CD4-positive, alpha-beta T cell (primary cell): ENCODE data around the gene KCNMB1. TPM values are rescaled to one million over a fixed set of nuclear protein-coding genes. Genes with fewer than 3 reads are reported as not detected.

Experiments used
- ATAC-seq: fragments of 200-7000 bp; cut with Tn5 transposase; one replicate; pipeline ENCODE4 v1.10.0; 2022; ENCODE audit warnings: mild to moderate bottlenecking; ENCODE audit not compliant: poor library complexity
- CTCF ChIA-PET: fragments of 350-600 bp; sonication (Branson Sonifier 250); formaldehyde crosslinking; loops from one replicate; lab custom pipeline; 2021; ENCODE audit warnings: antibody characterized with exemption, inconsistent platforms; lab: Charles Lee
- POLR2A ChIA-PET: fragments of 350-600 bp; sonication (Branson Sonifier 250); formaldehyde crosslinking; loops from one replicate; lab custom pipeline; 2021; ENCODE audit warnings: antibody characterized with exemption, inconsistent platforms; lab: Charles Lee
- DNase-seq, 14 experiments: peaks; one replicate each; pipeline ENCODE4 v3.0.0-alpha.2; 2013 to 2020; ENCODE audit warnings: mixed read lengths in 2 of 14
- H3K27ac ChIP-seq, 2 donors: one replicate each; pipeline versions ENCODE4 v1.5.1 to v1.7.0; 2013; ENCODE audit warnings: low read length in 2 of 2, low read depth in 1 of 2, mild to moderate bottlenecking in 1 of 2
- H3K27me3 ChIP-seq, 2 experiments: 1 replicate in 1 of 2; 2 replicates in 1 of 2; pipeline versions ENCODE4 v1.6.1 to v1.7.0; 2013; ENCODE audit warnings: low read length in 2 of 2, control low read depth in 1 of 2, mild to moderate bottlenecking in 1 of 2, moderate library complexity in 1 of 2; ENCODE audit not compliant: insufficient read depth in 2 of 2, control insufficient read depth in 1 of 2
- H3K36me3 ChIP-seq: one replicate; pipeline ENCODE4 v1.6.1; 2013; ENCODE audit warnings: low read length, control low read depth; ENCODE audit not compliant: insufficient read depth
- H3K4me1 ChIP-seq: one replicate; pipeline ENCODE4 v1.6.1; 2013; ENCODE audit warnings: low read length, control low read depth; ENCODE audit not compliant: insufficient read depth
- H3K4me3 ChIP-seq: one replicate; pipeline ENCODE4 v1.5.1; 2013; ENCODE audit warnings: mild to moderate bottlenecking, low read length, moderate library complexity
- H3K9me3 ChIP-seq, 2 experiments: 1 replicate in 1 of 2; 2 replicates in 1 of 2; pipeline versions ENCODE4 v1.6.1 to v1.7.0; 2013; ENCODE audit warnings: low read length in 2 of 2, mild to moderate bottlenecking in 2 of 2, control low read depth in 1 of 2, moderate library complexity in 1 of 2; ENCODE audit not compliant: control insufficient read depth in 1 of 2, insufficient read depth in 1 of 2
- H3K27ac Mint-ChIP-seq: one replicate; pipeline ENCODE4 v1.8.0; 2020; ENCODE audit warnings: mixed read lengths
- H3K27me3 Mint-ChIP-seq: one replicate; pipeline ENCODE4 v1.8.0; 2021; ENCODE audit warnings: mixed read lengths
- H3K36me3 Mint-ChIP-seq: one replicate; pipeline ENCODE4 v1.8.0; 2021; ENCODE audit warnings: low read depth, mixed read lengths
- H3K4me1 Mint-ChIP-seq: one replicate; pipeline ENCODE4 v1.8.0; 2021; ENCODE audit warnings: low read depth, mixed read lengths
- H3K4me3 Mint-ChIP-seq: one replicate; pipeline ENCODE4 v1.8.0; 2020; ENCODE audit warnings: mild to moderate bottlenecking, mixed read lengths
- H3K9me3 Mint-ChIP-seq: one replicate; pipeline ENCODE4 v1.8.0; 2020; ENCODE audit warnings: mixed read lengths
- intact Hi-C, 2 experiments: fragments of 100-400 bp; cut with DNase I in 1 of 2; cut with micrococcal nuclease in 1 of 2; formaldehyde crosslinking; loops; one replicate each; pipeline versions ENCODE4 v1.15.1 to v1.9.0; 2023 to 2025; cut with DNase I, micrococcal nuclease
- total RNA-seq, 174 experiments: library from RNA in 2 of 174; stranded (reverse) in 2 of 174; gene quantifications; one replicate each; pipeline ENCODE4 v1.2.3 and lab custom pipeline; 2021 to 2026
- TF ChIP-seq, protein P1 (sequence below): fragments of 200-600 bp; IDR thresholded peaks from one replicate; pipeline ENCODE4 v1.8.0; 2022; ENCODE audit warnings: antibody characterized with exemption, mild to moderate bottlenecking

Gene KCNMB1
- total RNA-seq, 2 experiments from 2014 or later = 0.06 to 0.11 TPM

DNA sequence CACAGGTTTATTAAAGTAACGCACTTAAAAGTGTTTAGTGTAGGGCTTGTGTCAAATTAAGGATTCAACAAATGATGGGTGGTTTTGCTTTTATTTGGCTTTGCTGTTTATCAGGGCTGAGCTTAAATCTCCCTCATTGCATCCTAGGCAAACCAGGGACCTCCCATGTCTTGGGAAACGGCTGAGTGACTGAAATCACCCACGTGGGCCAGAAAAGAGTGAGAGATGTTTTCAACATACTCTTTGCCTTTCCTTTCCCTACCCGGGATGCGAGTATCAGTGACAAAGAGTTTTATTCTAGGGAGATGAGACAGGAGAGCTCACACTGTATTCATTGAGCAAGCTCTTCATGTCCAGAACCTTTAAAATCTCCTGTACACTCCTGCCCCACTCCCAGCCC, 23.3 kb downstream of the KCNMB1 start:
- H3K27me3 Mint-ChIP-seq = no peaks in the 10 kb centered on the region
- ATAC-seq (no peak), DNase-seq (no peak)
- intact Hi-C loops = no loop called here
- H3K36me3 ChIP-seq = no peaks in the 10 kb centered on the region
- ChIA-PET CTCF (no interaction called here), POLR2A (no interaction called here)
- no peak overlapping the region for H3K4me3 Mint-ChIP-seq
- no peak overlapping the region for H3K27ac Mint-ChIP-seq
- H3K9me3 ChIP-seq = no peaks in the 10 kb centered on the region
- no peak overlapping the region for H3K4me3 ChIP-seq
- no peaks in the 10 kb centered on the region for H3K36me3 Mint-ChIP-seq
- peaks cover 3% of the 10 kb centered on the region for H3K4me1 ChIP-seq
- peaks cover 3% of the 10 kb centered on the region for H3K4me1 Mint-ChIP-seq
- H3K27me3 ChIP-seq = peaks cover 0 to 4% of the 10 kb centered on the region in 2 experiments
- TF ChIP-seq, protein P1, sequence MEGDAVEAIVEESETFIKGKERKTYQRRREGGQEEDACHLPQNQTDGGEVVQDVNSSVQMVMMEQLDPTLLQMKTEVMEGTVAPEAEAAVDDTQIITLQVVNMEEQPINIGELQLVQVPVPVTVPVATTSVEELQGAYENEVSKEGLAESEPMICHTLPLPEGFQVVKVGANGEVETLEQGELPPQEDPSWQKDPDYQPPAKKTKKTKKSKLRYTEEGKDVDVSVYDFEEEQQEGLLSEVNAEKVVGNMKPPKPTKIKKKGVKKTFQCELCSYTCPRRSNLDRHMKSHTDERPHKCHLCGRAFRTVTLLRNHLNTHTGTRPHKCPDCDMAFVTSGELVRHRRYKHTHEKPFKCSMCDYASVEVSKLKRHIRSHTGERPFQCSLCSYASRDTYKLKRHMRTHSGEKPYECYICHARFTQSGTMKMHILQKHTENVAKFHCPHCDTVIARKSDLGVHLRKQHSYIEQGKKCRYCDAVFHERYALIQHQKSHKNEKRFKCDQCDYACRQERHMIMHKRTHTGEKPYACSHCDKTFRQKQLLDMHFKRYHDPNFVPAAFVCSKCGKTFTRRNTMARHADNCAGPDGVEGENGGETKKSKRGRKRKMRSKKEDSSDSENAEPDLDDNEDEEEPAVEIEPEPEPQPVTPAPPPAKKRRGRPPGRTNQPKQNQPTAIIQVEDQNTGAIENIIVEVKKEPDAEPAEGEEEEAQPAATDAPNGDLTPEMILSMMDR = no peak
- H3K27ac ChIP-seq = no peak overlapping the region
- H3K9me3 Mint-ChIP-seq = no peaks in the 10 kb centered on the region

DNA sequence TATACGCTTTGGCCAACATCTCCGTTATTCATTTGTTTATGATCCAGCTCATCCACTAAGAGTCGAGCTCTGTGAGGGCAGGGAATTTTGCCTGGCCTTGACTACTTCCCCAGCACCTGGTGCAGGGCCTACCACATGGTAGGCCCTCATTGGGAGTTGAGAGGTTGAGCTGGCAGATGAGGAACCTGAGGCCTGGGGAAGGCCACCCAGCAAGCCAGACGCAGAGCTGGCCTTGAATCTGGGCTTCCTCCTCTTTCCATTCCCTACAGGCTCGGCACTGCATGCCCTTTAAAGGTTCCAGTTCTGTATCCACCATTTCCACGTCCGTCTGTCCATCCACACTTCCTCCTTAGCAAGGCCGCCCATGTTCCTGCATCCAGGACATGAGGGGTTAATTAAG, 24.2 kb downstream of the KCNMB1 start:
- TF ChIP-seq, protein P1 = no peak
- H3K4me1 Mint-ChIP-seq = peaks cover 3% of the 10 kb centered on the region
- ChIA-PET CTCF (no interaction called here), POLR2A (no interaction called here)
- H3K36me3 Mint-ChIP-seq = no peaks in the 10 kb centered on the region
- no peaks in the 10 kb centered on the region for H3K27me3 Mint-ChIP-seq
- H3K4me3 Mint-ChIP-seq = no peak overlapping the region
- Histone ChIP-seq H3K27ac (no peak overlapping the region), H3K4me1 (peaks cover 6% of the 10 kb centered on the region), H3K4me3 (no peak overlapping the region), H3K36me3 (no peaks in the 10 kb centered on the region), H3K9me3 (no peaks in the 10 kb centered on the region), H3K27me3 (peaks cover 0 to 4% of the 10 kb centered on the region in 2 experiments)
- DNase-seq = peak in 1 of 14 experiments; percentile 15
- intact Hi-C loops = no loop called here
- no peak for ATAC-seq
- H3K9me3 Mint-ChIP-seq = no peaks in the 10 kb centered on the region
- H3K27ac Mint-ChIP-seq = no peak overlapping the region

DNA sequence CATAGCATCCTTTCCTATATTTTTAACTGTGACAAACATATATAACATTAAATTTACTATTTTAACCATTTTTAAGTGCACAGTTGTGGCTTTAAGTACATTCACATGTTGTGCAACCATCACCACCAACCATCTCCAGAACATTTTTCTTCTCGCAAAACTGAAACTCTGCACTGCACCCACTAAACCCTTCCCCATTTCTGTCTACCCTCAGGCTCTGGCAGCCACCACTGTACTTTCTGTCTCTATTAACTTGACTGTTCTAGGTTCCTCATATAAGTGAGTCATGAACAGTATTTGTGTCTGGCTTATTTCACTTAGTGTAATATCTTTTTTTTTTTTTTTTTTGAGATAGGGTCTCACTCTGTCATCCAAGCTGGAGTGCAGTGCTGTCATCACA, 25.5 kb downstream of the KCNMB1 start:
- CTCF ChIA-PET = no interaction called here

More for the DNA sequence above, 25.5 kb downstream of the KCNMB1 start:
- no peaks in the 10 kb centered on the region for H3K36me3 Mint-ChIP-seq
- intact Hi-C loops = no loop called here
- Histone ChIP-seq H3K4me3 (no peak overlapping the region), H3K27me3 (no peaks in the 10 kb centered on the region), H3K9me3 (no peaks in the 10 kb centered on the region), H3K27ac (no peak overlapping the region), H3K4me1 (peaks cover 14% of the 10 kb centered on the region), H3K36me3 (no peaks in the 10 kb centered on the region)
- ATAC-seq (no peak), DNase-seq (peak in 3 of 14 experiments; percentile 24 to 56 (median 47))
- TF ChIP-seq, protein P1 = no peak
- no peaks in the 10 kb centered on the region for H3K9me3 Mint-ChIP-seq
- no peak overlapping the region for H3K27ac Mint-ChIP-seq
- H3K4me3 Mint-ChIP-seq = no peak overlapping the region
- no peaks in the 10 kb centered on the region for H3K27me3 Mint-ChIP-seq
- POLR2A ChIA-PET = no interaction called here
- peaks cover 3% of the 10 kb centered on the region for H3K4me1 Mint-ChIP-seq
